GF-D8 (cell line): ENCODE measurements around the gene GNRH2.
A peak's percentile ranks its signal among the peaks of the same experiment; 100 is the strongest.
"Not testable (repeated sequence)": the region's sequence is repeated elsewhere in the genome, so short reads cannot be mapped to it uniquely, and the experiment has no call there.

ENCODE experiments used
- DNase-seq: peaks from one replicate; lab custom pipeline; 2025; lab: John Stamatoyannopoulos, UW

Gene GNRH2

DNA sequence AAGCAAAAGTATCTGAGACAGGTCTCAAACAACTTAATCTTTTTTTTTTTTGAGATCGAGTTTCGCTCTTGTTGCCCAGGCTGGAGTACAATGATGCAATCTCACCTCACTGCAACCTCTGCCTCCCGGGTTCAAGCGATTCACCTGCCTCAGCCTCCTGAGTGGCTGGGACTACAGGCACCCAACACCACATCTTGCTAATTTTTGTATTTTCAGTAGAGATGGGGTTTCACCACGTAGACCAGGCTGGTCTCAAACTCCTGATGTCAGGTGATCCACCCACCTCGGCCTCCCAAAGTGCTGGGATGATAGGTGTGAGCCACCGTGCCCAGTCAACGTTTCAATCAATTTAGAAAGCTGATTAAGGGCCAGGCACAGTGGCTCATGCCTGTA is 29.8 kb downstream of the GNRH2 start:
- DNase-seq: not testable (repeated sequence)

GRCh38 chr20:3074812-3075211 is 31.4 kb downstream of the GNRH2 start:
- no peak for DNase-seq

DNA sequence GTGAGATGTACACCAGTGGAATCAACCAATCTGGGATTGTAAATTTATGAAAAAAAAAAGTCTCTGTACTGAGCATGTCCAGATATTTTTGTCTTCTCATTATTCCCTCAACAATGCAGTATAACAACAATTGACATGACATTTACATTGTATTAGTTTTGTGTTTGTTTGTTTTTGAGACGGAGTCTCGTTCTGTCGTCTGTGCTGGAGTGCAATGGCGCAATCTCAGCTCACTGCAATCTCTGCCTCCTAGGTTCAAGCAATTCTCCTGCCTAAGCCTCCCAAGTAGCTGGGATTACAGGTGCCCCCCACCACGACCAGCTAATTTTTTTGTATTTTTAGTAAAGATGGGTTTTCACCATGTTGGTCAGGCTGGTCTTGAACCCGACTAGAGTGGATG is 31.9 kb downstream of the GNRH2 start:
- DNase-seq: not testable (repeated sequence)

GRCh38 chr20:3077618-3078134 is 34.3 kb downstream of the GNRH2 start:
- DNase-seq: peak; percentile 55

GRCh38 chr20:3080939-3081388 is 37.5 kb downstream of the GNRH2 start:
- DNase-seq: no peak

- no peak for DNase-seq
Observed at GRCh38 chr20:3081641-3082040, 38.2 kb downstream of the GNRH2 start.

DNA sequence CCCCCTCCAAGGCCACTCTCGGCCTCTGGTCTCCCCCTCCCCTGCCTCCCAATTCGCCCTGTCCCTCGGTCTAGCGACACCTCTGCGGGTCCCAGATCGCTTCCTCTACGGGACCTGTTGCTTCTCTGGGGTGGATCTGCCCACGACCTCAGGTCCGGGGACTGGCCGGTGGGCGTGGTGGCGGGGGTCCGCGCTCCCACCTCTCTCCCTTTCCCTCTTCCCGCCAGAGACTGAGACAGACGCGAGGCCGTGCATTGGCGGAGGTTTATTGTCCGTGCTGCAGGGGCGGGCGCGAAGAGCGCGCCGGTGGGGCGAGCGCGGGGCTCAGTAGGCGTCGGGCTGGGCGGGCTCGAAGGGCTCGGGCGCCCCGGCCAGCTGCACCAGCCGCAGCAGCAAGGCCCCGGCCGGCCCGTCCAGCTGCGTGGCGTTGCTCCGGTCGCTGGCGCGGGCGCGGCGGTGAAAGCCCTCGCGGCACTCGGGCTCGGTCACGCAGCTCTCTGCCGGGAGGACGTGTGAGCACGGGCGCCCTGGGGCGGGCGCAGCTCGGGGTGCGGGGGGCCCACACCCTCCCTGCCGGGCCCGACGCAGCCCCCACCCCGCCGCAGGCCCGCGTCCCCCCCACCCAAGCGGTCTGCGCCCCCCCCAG is 39.0 kb downstream of the GNRH2 start:
- DNase-seq: no peak

DNA sequence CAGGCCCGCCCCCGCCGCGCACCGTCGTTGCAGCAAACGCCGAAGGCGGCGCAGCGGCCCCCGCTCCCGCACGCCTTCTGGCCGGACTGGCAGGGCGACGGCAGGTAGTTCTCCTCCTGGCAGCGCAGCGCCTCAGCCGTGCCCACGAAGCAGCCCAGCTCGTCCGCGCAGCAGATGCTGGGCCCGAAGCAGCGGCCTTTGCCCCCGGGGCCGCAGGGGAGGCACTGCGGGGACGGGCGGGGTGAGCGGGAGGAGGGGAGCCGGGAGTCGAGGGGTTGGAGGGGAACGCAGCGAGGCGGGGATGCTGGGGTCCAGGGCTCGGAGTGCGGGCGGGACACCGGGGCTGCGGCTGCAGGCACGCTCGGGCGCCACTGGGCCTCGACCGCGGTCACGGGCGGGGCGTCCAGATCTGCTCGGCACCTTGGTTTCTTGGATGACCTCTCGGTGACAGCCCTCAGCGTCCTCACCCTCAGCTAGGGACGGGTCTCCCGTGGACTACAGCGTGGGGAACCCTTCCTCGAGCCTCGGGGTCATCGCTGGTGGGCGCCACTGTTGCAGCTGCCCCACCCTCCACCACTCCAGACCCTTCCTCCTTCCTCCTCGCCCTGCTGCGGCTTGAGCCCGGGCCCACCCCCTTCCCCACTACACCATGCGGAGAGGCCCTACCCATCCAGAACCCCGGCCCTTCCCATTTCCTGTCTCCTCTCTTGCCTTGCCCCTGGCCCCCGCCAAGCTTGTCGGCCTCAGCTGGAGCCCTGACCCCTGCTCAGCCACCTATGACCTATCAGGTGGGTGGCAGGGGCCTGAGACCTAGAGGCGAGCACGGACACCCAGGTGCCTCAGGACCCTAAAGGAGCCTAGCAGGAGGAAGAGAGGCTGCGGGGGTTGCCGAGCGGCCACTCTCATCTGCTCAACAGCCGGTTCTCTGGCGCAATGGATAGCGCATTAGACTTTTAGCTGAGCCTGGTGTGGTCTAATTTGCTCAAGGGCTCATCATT is 39.8 kb downstream of the GNRH2 start:
- DNase-seq: no peak

GRCh38 chr20:3084283-3084985 is 41.0 kb downstream of the GNRH2 start, which contains the start of gene AVP:
TSS of gene AVP (minus strand) at chr20:3084724. CDS start at chr20:3084674, 50 bp downstream.
- DNase-seq: no peak

DNA sequence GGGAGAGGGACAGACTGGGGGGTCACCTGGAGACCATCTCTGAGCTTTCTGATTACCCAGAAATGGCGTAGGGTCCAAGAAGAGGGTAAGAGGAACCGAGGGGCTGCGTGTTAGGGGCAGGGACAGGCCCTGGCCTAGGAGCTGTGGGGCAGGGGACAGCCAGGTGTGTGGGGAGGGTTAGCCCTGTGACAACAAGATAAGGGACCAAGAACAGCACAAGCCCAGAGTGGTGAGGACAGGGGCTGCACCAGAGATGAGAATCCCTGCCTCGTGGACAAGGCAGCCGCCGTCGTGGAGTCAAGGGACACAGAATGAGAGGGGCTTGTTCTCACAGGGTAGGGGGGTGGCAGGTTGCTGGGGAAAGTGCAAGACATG is 41.6 kb downstream of the GNRH2 start:
- DNase-seq: no peak

- DNase-seq: no peak
Observed at GRCh38 chr20:3085571-3086072, 42.2 kb downstream of the GNRH2 start.

- no peak for DNase-seq
Observed at GRCh38 chr20:3088031-3088430, 44.6 kb downstream of the GNRH2 start.

GRCh38 chr20:3090565-3090964 is 47.1 kb downstream of the GNRH2 start:
- DNase-seq: peak; percentile 95

DNA sequence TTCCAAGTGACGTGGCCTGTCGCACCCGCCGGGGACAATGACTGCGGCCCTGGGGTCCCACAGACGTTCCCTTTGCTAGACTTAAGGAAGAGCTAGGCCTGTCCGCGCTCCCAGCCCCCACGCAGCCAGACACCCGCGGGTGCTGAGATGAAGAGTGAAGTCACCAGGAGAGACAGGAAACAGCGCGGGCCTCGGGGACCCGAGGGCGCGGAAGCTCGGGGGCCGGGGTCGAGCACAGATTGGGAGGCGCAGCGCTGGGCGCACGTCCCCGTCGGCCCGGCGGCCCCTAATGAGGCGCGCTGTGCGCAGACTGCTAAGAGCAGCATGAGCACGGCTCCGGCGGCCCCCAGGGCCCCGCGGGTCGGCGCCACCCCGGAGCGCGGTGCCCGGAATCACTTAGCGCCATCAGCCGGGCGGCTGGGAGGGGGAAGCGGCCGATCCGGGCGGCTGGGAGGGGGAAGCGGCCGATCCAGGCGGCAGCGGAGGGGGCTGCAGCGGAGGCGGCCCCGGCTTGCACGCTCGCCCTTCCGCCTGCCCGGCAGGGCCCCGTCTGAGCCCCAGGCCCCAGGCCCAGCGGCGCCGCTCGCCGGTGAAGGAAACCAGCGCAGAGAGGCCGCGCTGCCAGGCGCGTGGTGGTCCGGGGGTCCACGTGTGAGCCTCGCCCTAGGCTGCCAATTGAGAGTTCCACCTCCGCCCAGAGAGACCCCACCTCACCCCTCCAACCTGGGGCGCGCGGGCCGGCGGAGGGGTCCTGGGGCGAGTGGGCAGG is 49.4 kb downstream of the GNRH2 start:
- no peak for DNase-seq

- DNase-seq: peak; percentile 99
Observed at GRCh38 chr20:3093861-3094361, 50.5 kb downstream of the GNRH2 start.

- no peak for DNase-seq
Observed at GRCh38 chr20:3094848-3095629, 51.6 kb downstream of the GNRH2 start.
